Tibial nerve (tissue), 4 donors: ENCODE data around the gene LZTFL1. TPM values are rescaled to one million over a fixed set of nuclear protein-coding genes. Genes with fewer than 3 reads are reported as not detected.
A peak's percentile ranks its signal among the peaks of the same experiment; 100 is the strongest.

Source experiments
- DNase-seq, 2 donors: peaks; one replicate each; pipeline ENCODE4 v3.0.0-alpha.2; 2019; ENCODE audit warnings: low spot score in 2 of 2
- H3K27ac ChIP-seq, 4 donors: fragments of 200-600 bp; sonication (generic) in 3 of 4; one replicate each; pipeline ENCODE4 v1.5.1; 2017 to 2019; ENCODE audit warnings: mild to moderate bottlenecking in 1 of 4
- H3K27me3 ChIP-seq, 2 donors: fragments of 200-600 bp; sonication (generic) in 1 of 2; one replicate each; pipeline versions ENCODE4 v1.5.1 to v1.6.0; 2017 to 2019
- H3K36me3 ChIP-seq, 3 donors: fragments of 200-600 bp; sonication (generic); one replicate each; pipeline ENCODE4 v1.5.1; 2018 to 2019
- H3K4me1 ChIP-seq, 4 donors: fragments of 200-600 bp; sonication (generic) in 3 of 4; one replicate each; pipeline ENCODE4 v1.5.1; 2017 to 2019
- H3K4me3 ChIP-seq, 4 donors: fragments of 200-600 bp; sonication (generic) in 3 of 4; one replicate each; pipeline ENCODE4 v1.5.1; 2017 to 2019; ENCODE audit warnings: mild to moderate bottlenecking in 1 of 4, moderate library complexity in 1 of 4
- H3K9me3 ChIP-seq, 4 donors: fragments of 200-600 bp; sonication (generic) in 3 of 4; one replicate each; pipeline ENCODE4 v1.5.1; 2017 to 2019
- CTCF ChIP-seq, 5 experiments: fragments of 200-600 bp in 3 of 5; fragments of 450-650 bp in 2 of 5; sonication (generic) in 3 of 5; IDR thresholded peaks; one replicate each; pipeline ENCODE4 v1.5.1; 2016 to 2019; ENCODE audit warnings: antibody characterized with exemption in 5 of 5, mild to moderate bottlenecking in 3 of 5, moderate library complexity in 2 of 5
- EP300 ChIP-seq, 2 donors: sonication (generic); formaldehyde crosslinking; IDR thresholded peaks; one replicate each; pipeline ENCODE4 v1.6.1; 2017; ENCODE audit warnings: antibody characterized with exemption in 2 of 2, mild to moderate bottlenecking in 1 of 2
- POLR2A ChIP-seq, 2 donors: fragments of 450-650 bp; IDR thresholded peaks; one replicate each; pipeline ENCODE4 v1.6.1; 2017; ENCODE audit warnings: antibody characterized with exemption in 2 of 2, mild to moderate bottlenecking in 2 of 2, moderate library complexity in 2 of 2
- WGBS, 2 donors: methylation state at CpG; one replicate each; pipeline ENCODE4 v1.1.5; 2018; 5-methylcytosine and 5-hydroxymethylcytosine counted together
- total RNA-seq, 4 donors: library from RNA; depleted of rRNA; stranded (reverse); fragments of >200 nt; gene quantifications; one replicate each; pipeline ENCODE4 v1.1.0, GENCODE V29; 2016

LZTFL1 gene
- total RNA-seq, 4 donors from 2014 or later: 12.6 to 32.2 (median 21.3) TPM

- no peak for DNase-seq
- H3K4me3 ChIP-seq: no peak within 1 kb of the TSS
- H3K27me3 ChIP-seq: no peaks in the 10 kb centered on the region
- no peaks in the 10 kb centered on the region for H3K4me1 ChIP-seq
- H3K36me3 ChIP-seq: no peaks in the 10 kb centered on the region
- no peaks in the 10 kb centered on the region for H3K9me3 ChIP-seq
- TF ChIP-seq EP300 (IDR thresholded peaks at IDR 0.05) (no peak), CTCF (IDR thresholded peaks at IDR 0.05) (no peak), POLR2A (IDR thresholded peaks at IDR 0.05) (no peak)
- WGBS, 2 donors: 81 to 88% methylated on average over 9 of the region's 9 CpGs
- no peak within 1 kb of the TSS for H3K27ac ChIP-seq
Measured at GRCh38 chr3:45885979-45886705, 44.2 kb upstream of the LZTFL1 start, which contains the start of gene CCR9. Gene CCR9, plus strand, starts transcription at chr3:45886543. Its CDS starts 8,391 bp downstream, at chr3:45894934.

GRCh38 chr3:45884368-45885201 is 42.7 kb upstream of the LZTFL1 start:
- DNase-seq: no peak
- Histone ChIP-seq H3K9me3 (no peaks in the 10 kb centered on the region), H3K36me3 (no peaks in the 10 kb centered on the region), H3K4me1 (no peaks in the 10 kb centered on the region), H3K27me3 (no peaks in the 10 kb centered on the region), H3K27ac (peak overlapping the region in 1 of 4 donors; percentile 26), H3K4me3 (no peak overlapping the region)
- WGBS, 2 donors: 82 to 85% methylated on average over 23 of the region's 23 CpGs
- TF ChIP-seq EP300 (IDR thresholded peaks at IDR 0.05) (no peak), POLR2A (IDR thresholded peaks at IDR 0.05) (no peak), CTCF (IDR thresholded peaks at IDR 0.05) (no peak)

GRCh38 chr3:45881078-45882022 is 39.4 kb upstream of the LZTFL1 start:
- no peak for DNase-seq
- Histone ChIP-seq H3K9me3 (no peaks in the 10 kb centered on the region), H3K36me3 (no peaks in the 10 kb centered on the region), H3K27ac (no peak overlapping the region), H3K4me1 (no peaks in the 10 kb centered on the region), H3K27me3 (no peaks in the 10 kb centered on the region), H3K4me3 (no peak overlapping the region)
- 55 to 65% methylated on average over 8 of the region's 8 CpGs for WGBS, 2 donors
- TF ChIP-seq EP300 (IDR thresholded peaks at IDR 0.05) (no peak), CTCF (IDR thresholded peaks at IDR 0.05) (no peak), POLR2A (IDR thresholded peaks at IDR 0.05) (no peak)

- TF ChIP-seq EP300 (IDR thresholded peaks at IDR 0.05): no peak
- no peak for TF ChIP-seq CTCF (IDR thresholded peaks at IDR 0.05)
- TF ChIP-seq POLR2A (IDR thresholded peaks at IDR 0.05): no peak
Measured at GRCh38 chr3:45880725-45881077, 38.8 kb upstream of the LZTFL1 start.

More at GRCh38 chr3:45880725-45881077, 38.8 kb upstream of the LZTFL1 start:
- H3K4me1 ChIP-seq: no peaks in the 10 kb centered on the region
- 90% methylated on average over 3 of the region's 3 CpGs for WGBS, 2 donors
- no peaks in the 10 kb centered on the region for H3K27me3 ChIP-seq
- DNase-seq: no peak
- no peaks in the 10 kb centered on the region for H3K9me3 ChIP-seq
- H3K27ac ChIP-seq: no peak overlapping the region
- no peaks in the 10 kb centered on the region for H3K36me3 ChIP-seq
- no peak overlapping the region for H3K4me3 ChIP-seq
